Activated T-cell treated with anti-CD3 and anti-CD28 coated beads, Interleukin-2, amount 50 U/mL, for 48 hours (primary cell): ENCODE results near the gene KCND1.
A peak's percentile ranks its signal among the peaks of the same experiment; 100 is the strongest.

Source experiments
- DNase-seq, 2 experiments: peaks; one replicate each; pipeline ENCODE4 v3.0.0-alpha.2; 2020

KCND1 gene

DNA sequence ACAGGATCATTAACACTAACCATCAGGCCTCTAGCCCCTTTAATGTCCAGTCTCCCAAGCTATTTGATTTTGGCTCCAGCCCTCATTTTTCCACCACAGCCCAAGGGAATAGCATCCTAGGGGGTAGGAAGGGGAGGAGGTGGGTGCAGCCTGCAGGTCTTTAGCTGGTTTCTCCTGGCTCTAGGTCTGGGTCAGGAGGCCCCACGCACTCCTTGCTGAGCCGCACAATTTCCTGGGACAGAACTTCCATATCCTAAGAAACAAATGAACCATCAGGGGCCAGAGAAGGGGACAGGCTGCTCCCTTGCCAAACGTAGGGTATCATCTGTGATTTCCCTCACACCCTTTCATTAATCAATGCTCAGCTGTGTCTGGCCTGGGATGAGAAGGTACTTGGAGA lies 2.4 kb upstream of the KCND1 start:
- DNase-seq: no peak

DNA sequence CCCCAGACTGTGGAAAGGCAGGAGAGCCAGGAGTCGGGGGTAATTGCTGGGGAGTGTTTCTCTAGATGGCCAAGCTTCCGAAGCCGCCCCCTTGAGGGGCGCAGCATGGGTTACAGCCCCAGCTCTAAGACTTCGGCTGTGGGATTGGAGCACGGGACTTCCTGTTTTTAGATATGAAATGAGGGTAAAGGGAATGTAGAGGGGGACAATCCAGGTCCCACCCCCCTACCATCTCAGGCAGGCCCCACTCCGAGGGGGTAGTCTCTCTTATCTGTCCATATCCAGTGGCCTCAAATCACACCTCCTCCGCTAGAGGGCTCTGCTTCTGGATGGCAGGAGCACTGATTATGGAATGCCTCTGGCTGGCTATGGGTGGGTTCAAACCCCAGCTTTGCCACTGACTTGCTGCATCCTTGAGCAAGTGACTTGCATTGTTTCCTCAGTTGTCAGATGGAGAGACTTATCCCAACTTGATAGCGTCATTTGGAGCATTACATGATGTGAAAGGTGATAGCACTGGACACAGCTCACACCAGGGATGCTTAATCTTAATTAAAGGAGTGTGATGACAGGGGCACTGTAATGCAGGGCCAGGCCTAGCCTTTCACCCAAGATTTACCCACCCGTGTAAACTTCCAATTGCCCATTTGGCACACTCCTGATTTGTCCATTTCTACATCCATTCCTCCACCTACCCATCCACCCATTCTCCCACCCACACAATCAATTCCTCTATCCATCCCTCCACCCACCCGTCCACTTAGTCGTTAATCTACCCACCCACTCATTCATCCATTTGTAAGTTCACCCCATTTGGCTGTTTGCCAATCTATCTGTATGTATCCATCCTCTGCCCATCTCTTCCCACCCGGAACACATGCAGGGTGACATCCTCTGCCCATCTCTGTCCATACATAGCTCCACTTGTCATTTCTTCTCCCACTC lies 848 bp upstream of the KCND1 start:
- peak; percentile 50 to 55 for DNase-seq

DNA sequence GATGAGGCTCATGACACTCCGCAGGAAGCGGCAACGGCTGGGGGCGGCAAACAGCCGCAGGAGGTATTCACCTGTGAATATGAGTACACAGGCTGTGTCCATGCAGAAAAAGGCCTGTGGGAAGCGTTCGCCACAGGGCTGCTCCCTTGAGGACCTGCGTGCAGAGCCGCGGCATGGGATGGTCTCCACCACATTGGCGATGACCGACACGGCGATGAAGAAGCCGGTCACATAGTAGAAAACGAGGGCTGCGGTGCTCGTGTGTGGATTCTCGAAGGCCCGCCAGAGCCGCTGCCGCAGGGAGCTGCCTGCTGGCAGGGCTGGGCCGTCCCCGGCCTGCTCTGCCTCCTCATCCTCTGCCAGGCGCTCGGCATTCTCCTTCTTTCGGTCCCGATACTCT lies 2.2 kb downstream of the KCND1 start:
- DNase-seq: no peak

DNA sequence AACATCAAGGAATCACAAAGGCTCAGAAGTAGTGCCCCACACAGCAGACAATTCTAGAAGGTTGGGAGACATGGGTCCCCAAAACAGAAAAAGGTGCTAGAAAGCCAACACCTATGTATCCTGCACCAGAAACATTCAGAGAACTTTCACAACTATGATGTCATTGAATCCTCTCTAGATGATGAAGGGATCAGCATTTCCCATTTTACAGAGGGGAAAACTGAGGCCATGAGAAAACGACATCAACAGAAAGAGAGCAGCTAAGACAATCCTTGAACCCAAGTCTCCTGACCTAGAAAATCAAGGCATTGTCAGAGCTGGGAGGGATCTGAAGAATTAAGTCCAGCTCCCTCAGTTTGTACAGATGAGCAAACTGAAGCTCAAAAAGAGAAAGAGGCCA lies 3.3 kb downstream of the KCND1 start:
- no peak for DNase-seq

DNA sequence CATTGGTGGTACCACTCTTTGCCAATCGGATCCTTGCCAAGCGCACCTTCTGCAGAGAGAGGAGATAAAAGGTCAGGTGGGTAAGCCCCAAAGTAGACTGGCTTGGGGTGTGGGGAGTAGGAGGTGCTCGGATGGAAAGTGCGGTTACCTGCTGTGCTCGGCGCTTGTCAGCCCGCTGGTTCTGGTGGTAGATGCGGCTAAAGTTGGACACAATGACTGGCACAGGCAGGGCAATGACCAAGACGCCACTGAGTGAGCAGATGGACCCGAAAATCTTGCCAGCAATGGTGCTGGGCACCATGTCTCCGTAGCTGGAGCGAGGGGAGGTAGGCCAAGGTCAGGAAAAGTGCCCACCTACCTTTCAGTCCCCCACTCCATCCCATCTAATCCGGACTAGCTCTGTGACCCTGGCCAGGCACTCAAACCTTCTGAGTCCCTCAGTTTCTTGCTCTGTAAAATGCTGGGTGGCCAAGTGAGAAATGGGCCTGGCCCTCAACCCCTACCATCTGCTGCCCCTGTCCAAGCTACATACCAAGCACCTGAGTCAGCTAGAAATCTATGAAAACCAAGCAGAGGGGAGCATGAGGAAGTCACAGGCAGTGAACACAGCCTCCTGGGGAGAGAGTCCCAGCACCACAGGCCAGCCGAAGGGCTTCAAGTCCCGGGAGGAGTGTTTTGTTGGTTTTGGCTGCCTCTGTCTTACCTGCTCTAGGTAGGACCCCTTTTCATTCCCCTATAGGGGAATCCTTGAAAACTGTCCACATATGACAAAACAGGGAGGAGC lies 4.7 kb downstream of the KCND1 start:
- DNase-seq: no peak

DNA sequence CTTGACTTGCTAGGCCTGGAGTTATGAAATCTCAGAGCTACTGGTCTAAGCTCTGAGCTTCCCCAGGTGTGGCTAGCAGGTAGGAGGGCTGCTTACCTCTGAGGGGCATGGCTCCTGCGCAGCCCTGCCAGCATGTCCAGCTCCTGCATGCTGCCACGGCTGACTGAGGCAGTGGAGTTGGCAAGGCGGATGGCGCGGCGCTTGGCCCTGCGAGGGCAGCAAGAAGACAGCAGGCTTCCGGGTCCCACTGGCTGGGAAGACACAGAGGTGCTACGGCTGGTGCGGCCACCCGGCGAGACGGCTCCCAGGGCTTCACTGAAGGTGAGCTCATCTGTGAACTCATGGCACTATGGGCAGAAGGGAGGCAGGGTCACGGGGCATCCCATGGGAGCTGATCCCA lies 5.7 kb downstream of the KCND1 start:
- DNase-seq: no peak

DNA sequence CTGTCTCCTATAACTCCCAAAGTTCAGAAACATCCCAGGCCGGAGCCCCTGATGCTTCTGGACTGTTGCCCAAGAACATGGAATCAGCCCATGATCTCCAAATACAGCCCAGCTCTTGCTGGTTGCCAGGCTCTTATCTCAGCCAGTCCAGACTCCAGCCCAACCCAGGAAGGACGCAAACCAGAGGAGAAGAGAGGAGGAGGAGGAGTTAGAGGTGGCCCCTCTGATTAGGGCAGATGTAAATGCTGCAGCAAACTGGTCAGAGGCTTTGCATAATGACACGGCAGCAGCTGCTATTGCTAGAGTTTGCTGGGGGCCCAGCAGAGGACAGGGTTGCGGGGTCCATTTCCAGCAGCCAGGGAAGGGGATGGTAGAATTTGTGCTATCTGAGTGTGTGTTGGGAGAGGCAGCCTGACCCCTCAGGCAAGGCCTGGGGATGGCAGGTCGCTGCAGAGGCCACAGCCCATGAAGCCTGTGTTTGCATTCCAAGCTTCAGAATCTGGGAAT lies 10.0 kb downstream of the KCND1 start:
- DNase-seq: no peak

DNA sequence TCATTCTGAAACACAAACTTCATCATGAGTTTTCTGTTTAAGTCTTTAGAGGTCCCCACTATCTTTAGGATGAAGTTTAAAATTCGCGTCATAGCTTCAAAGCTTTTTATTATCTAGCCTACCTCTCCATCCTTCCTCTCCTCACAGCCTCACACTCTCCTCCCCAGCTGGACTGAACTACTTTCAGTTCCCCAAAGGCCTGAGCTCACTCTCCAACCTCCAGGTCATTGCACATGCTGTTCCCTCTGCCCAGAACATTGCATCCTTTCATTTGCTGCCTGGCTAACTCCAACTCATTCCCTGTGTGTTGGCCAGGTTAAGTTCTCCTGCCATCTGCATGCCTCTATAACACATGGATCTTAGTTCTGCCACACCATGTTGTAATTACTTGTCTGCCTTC lies 11.4 kb downstream of the KCND1 start:
- DNase-seq: no peak

DNA sequence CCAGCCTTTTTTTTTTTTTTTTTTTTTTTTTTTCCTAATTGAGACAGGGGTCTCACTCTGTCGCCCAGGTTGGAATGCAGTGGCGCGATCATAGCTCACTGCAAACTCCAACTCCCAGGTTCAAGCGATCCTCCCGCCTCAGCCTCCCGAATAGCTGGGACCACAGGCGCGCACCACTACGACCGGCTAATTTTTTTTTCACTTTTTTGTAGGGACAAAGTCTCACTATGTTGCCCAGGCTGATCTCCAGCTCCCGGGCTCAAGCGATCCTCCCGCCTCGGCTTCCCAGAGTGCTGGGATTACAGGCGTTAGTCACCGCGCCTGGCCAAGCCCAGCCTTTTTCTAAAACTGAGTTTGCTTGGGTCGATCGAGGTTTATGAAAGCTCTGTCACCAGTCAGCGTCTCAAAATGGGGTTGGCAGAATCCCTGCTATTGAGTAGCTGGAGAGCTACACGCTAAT lies 13.0 kb downstream of the KCND1 start:
- peak; percentile 37 to 44 for DNase-seq

DNA sequence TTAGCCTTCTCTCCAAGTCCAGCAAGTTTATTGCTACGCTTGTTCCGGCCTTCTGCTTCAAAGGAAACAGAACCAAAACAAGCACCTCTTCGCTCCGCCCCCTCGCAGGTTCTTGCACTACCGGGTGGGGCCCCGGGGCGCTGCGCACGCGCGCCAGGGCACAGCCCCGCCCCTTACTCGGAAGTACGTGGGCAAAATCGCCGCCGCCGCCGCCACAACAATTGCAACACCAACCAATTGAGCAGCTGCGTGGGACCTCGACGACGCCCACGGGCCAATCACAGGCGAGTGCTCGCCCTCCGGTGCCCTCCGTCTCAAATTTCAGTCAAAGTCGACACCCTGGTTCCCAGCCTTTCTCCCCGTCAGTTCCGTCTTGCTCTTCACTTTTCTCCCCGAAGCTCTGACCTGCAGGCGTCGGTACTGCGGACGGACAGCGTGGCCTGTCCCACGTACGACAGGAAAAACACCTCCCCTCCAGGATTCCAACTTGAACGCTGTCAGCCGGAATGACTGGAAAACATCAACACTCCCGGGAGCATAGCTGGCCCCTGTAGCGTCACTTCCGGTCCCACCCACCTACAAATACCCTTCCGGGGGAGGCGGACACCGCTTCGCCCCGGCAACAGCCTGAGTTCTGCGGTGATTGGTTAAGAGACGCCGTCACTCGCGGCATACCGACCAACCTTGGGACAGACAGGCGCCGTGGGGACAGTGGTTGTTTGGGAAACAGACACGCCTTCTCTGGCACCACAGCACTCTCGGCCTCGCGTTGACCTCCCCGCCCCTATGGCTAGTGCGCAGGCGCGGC lies 13.6 kb downstream of the KCND1 start:
- peak; percentile 91 to 92 for DNase-seq

DNA sequence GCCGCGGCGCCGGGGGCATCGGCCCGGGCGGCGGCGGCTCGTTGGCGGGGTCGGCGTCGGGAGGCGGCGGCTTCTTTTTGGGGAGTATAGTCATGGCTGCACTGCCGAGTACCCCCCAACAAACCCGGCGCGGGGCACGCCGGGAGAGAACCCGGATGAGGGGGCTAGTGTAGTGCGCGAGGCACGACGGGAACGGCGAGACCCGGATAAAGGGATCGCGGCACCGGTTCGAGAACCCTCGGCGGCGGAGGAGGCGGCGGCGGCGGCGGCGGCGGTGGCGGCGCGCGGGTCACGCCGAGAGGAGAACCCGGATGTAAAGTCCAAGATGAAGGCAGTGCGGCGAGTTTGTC lies 14.2 kb downstream of the KCND1 start, which contains the start of gene OTUD5:
TSS of gene OTUD5 (minus strand) at position 131 of the 350 bp plus-strand sequence. CDS start at position 94, 37 bp downstream.
- DNase-seq: peak; percentile 78 to 81

DNA sequence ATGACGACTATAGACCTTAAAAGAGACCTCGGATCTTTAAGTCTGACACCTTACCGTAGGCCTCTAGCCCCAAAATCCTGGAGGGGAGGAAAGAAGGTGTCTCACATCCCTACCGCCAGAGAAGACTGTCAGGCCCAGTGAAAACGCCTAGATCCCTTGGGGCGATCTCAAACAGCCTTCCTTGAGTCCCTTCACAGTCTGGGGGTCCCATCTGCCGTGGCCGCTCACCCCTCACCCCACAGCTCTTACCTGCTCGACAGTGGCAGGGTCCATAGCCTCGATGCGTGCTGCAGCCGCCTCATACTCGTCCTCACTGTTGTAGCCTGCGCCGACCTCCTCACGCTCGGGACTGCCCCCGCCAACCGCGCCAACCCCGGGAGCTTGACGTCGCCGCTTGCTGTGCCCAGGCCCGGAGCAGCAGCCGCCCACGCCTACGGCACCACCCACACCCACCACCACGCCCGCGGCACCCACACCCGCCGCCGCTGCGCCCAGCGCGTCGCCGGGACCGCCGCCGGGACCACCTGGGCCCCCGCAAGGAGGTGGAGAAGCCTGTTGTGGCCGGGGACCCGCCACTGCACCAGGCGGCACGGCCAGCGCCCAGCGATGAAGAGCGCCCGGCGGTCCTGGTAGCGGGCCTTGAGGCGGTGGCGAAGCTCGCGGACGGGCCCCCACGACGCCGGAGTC lies 14.8 kb downstream of the KCND1 start:
- DNase-seq: peak; percentile 56 to 65

DNA sequence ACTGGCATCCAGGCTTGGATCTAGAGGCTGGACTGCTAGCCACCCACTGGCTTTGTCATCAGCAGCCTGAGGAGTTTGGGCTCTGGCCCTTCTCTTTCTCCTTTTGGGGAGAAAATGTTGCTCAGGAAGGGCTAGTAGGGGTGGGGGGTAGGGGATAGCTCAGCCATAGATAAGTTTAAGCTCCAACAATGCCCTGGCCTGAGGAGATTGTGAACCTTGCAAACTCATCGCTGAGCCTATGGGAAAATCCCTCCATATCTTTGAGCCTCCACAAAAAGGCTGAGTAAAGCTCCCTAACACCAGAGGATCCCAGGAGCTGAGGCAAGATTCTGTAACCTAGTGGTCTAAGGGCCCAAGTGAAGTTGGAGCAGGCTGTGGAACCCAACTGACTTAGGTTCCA lies 23.1 kb downstream of the KCND1 start:
- DNase-seq: no peak

DNA sequence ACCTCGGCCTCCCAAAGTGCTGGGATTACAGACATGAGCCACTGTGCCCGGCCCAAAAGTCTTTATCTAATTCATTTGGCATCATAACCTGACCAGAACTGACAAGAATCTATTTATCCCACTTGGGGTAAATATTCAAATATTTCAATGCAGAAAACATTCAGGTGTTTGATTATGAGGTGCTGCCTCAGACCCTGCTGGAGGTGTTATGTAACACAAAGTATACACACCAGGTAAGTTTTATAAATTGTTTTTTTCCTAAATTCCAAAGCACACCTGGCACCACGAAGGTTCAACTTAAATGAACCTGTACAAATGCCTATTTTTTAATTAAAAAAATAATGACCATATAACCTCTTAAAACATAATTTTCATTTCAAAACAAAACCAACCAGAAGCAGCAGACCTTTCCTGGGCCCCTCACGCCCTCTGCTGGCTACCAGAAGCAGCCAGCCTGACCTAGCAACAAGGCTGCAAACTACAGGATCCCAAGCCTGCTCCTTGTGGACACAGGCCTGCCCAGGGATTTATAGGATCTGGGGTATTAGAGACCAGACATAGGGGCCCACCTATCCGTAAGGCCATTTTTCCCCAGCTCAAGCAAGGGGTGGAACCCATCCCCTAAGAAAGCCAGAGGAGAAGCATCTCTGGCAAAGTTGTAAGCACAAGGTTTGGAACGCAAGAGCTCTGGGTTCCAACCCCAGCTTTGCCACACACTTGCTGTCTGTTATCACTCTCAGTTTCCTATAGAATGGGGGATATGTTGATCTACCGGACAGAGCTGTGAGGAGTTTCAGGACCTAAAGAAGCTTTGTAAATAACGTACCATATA lies 25.9 kb downstream of the KCND1 start:
- peak; percentile 63 to 73 for DNase-seq

DNA sequence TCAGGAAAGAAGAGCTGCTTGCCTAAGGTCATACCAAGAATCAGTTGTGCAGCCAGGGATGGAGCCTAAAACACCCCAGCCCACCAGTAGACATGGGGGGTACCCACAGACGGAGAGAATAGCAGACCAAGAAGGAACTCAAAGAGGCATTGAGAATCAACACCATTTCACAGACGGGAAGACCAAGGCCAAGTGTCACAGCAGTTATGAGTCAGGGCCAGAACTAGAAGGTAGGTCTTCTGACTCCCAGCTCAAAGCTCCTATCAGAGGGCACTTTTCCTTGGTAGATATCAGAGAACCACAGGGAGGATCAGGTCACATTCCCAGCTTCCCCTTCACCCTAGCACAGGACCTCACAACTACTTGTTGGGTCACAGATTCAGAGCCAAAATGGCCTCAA lies 28.7 kb downstream of the KCND1 start:
- DNase-seq: peak in 1 of 2 experiments; percentile 45

DNA sequence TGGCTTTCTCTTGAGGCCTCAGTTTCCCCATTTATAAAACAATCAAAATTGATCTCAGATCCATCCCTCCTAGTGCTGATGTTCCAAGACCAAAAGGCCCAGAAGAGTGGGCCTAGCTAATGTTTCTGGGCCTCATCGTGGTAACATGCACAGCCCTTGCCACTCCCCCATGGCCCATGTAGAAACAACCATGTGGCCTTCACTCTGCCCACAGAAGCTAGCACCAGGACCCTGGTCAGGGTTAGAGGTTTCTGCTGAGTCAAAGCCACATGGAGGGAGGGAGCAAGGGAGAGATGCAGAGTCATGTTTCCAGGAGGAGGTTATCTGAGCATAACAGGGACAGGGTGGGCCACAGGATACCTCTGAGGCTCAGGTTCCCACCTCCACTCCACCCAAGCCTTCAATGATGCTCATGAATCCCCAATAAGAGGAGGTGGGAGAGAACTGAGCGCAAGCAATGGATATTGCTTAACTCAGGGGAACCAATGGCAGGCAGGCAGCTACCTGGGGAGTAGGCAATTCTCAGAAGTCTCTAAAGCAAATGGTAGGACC lies 31.2 kb downstream of the KCND1 start:
- DNase-seq: peak; percentile 45 to 51

DNA sequence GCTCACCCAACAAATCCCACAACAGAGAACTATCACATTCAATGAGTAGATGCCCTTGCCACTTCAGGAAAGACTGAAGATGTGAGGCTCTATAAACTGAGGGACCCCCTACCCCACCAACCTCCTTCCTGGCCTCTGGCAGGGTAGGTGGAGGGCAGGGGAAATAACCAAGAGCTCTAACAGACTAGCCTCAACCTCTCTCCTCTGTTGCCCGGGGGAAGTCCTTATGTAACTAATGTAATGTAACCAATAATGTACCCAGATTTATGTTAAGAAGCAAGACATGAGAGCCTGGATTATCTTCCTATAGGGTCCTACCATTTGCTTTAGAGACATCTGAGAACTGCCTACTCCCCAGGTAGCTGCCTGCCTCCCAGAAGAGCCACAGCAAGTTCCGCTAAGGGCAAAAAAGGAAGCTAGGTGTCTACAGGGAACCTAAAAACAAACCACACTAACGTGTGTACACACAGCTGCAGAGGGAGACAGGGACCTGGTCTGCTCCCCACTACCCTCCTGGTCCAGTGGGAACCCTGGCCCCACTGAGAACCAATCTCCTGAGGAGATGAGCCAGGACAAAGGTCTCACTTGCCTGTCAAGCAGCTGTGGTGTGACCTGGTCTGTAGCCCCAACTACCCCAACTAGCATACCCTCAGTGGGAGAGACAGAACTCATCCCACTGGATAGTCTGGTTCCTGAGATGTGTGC lies 32.0 kb downstream of the KCND1 start:
- DNase-seq: peak; percentile 49 to 57

DNA sequence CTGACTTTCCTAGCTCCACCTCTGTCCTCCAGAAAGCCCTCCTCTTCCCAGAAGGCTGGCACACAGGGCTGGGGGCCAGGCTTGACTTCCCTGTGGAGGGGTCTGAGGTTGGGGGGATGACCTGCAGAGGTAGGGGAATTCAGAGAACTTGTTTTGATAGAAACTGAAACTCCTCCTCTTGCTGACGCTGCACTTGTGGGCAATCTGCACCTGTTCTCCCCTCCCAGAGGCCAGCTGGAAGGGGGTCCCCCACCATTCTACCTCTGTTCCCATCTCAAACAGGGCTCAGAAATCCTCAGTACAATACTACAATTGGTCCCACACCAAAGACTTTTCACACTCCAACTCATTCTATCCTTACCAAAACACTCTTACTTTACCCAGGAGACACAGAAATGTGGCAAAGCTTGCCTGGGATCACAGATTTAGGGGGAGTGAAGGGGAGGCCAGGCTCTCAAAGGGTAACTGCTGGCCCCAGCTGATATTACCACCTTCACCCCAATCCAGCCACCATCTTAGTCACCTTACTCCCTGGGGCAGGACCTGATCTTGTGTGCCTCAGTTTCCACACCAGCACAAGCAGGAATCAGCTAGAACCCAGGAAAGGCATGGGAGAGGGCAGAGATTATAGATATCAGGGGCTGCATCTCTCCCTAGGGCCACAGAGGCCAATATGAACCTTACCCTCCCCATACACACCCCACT lies 32.8 kb downstream of the KCND1 start:
- peak; percentile 82 to 86 for DNase-seq
